Measurements from ENCODE around the gene EHF.

GRCh38 chr11:34644669-34645406 is 23.9 kb downstream of the EHF start:
- TF ChIP-seq CTCF (IDR thresholded peaks at IDR 0.05) (no peak), POLR2A (IDR thresholded peaks at IDR 0.05) (no peak)
